22Rv1 (cell line): ENCODE results near the gene TSPAN18.

Source experiments
- H3K27ac ChIP-seq: fragments of 450-650 bp; 2 replicates; pipeline ENCODE4 v1.5.1; 2017
- ZFX ChIP-seq: fragments of 450-650 bp; IDR thresholded peaks from 2 replicates; pipeline ENCODE4 v1.6.1; 2017; ENCODE audit warnings: antibody characterized with exemption, borderline replicate concordance
- TF ChIP-seq, protein P1 (sequence below): fragments of 450-650 bp; IDR thresholded peaks from 2 replicates; pipeline ENCODE4 v1.5.1; 2017; ENCODE audit warnings: mild to moderate bottlenecking

Gene TSPAN18

GRCh38 chr11:44879432-44879831 is 152.7 kb downstream of the TSPAN18 start:
- TF ChIP-seq, protein P1, sequence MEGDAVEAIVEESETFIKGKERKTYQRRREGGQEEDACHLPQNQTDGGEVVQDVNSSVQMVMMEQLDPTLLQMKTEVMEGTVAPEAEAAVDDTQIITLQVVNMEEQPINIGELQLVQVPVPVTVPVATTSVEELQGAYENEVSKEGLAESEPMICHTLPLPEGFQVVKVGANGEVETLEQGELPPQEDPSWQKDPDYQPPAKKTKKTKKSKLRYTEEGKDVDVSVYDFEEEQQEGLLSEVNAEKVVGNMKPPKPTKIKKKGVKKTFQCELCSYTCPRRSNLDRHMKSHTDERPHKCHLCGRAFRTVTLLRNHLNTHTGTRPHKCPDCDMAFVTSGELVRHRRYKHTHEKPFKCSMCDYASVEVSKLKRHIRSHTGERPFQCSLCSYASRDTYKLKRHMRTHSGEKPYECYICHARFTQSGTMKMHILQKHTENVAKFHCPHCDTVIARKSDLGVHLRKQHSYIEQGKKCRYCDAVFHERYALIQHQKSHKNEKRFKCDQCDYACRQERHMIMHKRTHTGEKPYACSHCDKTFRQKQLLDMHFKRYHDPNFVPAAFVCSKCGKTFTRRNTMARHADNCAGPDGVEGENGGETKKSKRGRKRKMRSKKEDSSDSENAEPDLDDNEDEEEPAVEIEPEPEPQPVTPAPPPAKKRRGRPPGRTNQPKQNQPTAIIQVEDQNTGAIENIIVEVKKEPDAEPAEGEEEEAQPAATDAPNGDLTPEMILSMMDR, result no peak
- no peak for TF ChIP-seq ZFX
- no peak overlapping the region for H3K27ac ChIP-seq

GRCh38 chr11:44880511-44880910 is 153.7 kb downstream of the TSPAN18 start:
- no peak overlapping the region for H3K27ac ChIP-seq
- TF ChIP-seq, protein P1, result no peak
- no peak for TF ChIP-seq ZFX

- TF ChIP-seq, protein P1, result no peak
- no peak for TF ChIP-seq ZFX
- H3K27ac ChIP-seq, result no peak overlapping the region
These were observed 154.2 kb downstream of the TSPAN18 start for GRCh38 chr11:44880953-44881352.

GRCh38 chr11:44883277-44883676 is 156.5 kb downstream of the TSPAN18 start:
- no peak overlapping the region for H3K27ac ChIP-seq
- no peak for TF ChIP-seq ZFX
- TF ChIP-seq, protein P1, result no peak

DNA sequence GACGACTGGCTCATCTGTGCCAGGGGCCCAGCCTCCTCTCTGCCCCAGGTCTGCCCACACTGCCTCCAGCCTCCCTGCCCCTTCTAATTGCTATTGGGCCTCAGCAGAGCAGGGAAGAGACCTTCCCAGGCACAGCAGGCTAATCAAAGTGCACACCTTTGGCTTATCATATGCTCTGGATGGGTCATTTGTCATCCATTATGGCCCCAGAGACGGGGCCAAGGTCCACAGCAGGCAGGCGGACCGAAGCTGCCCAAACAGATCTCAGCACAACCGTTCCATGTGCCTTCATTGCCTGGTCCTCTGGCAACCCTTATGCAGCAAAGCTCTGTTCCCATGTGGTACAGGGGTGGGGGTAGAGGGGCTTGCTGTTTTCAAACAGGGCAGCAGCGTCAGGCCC is 157.3 kb downstream of the TSPAN18 start:
- no peak overlapping the region for H3K27ac ChIP-seq
- no peak for TF ChIP-seq ZFX
- TF ChIP-seq, protein P1, result no peak

DNA sequence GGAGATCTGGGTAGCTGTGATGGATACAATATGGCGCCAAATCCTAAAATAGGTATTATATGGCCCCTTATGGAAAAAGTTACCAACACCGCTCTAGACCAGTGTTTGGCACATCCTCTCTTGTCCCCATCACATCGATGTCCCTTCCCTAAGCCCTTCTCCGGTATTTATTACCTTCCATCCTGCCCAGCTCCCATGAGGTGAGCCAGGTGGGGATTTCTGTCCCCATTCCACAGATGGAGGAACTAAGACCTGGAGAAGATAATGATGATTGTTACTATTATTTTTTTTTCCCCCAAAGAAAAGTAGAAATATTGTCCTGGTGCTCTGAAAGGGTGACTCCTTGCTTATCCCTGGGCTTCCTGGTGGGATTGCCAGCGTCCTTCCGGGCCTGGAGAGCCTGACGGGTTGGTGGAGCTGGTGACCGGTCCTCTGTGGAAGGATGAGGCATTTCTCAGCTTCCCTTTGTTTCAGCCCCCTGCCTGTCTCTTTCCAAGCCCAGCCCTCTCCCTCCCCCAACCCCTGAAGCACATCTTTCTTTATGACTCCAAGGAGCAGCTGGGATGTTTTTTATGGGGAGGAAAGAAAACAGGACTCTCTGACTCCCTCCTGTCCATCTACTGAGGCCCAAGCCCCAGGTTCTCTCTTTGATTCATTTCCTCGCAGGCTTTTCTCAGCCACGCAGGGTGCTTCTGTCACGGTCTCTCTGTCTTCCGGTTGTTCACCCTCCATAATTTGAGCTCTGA is 158.5 kb downstream of the TSPAN18 start:
- TF ChIP-seq, protein P1, result no peak
- no peak for TF ChIP-seq ZFX
- no peak overlapping the region for H3K27ac ChIP-seq

DNA sequence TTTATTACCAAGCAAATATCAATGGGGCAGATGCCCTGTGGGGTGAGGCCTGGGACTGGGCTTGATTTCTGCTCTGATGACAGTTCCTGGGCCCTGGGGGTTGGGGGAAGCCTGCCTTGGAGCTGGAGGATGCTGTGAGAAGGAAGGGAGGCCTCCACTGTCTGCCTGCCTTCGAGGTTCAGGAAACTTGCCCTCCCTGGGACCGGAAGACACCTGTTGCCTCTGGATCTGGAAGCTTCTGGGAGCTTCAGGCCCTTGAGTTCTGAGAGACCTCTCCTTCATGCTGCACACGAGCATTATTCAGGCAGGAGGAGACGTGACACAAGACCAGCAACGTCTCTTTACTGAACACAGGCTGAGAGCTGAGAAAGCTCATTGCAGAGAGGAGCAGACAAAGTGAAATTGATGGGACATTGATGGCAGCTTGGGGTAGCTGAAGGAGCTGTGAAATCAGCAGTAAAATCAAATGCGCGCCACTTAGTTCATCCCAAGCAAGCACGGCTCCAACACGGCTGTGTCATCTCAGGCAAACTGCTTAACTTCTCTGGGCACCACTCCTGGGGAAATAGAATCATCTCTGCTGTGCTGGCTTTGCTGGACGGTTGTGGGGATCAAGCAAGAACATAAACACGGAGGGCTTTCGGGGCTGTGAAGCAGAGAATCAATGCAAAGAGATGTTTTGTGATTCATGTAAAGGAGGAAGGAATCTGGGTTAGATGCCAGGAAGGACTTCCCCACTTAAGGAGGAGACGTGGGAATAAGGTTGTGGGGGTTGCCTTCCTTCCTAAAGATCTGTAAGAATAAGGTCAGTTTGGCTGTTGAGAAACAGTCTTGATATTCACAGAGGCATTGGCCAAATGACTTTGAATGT is 159.4 kb downstream of the TSPAN18 start:
- TF ChIP-seq ZFX, result no peak
- TF ChIP-seq, protein P1, result no peak
- no peak overlapping the region for H3K27ac ChIP-seq
